Fibroblast of the aortic adventitia (primary cell): ENCODE results near the gene PSMG1. TPM values are rescaled to one million over a fixed set of nuclear protein-coding genes. Genes with fewer than 3 reads are reported as not detected.

Experiments
- DNase-seq: peaks from one replicate; pipeline ENCODE4 v3.0.0-alpha.2; 2010; ENCODE audit warnings: low read depth
- H3K4me3 ChIP-seq: 2 replicates; pipeline ENCODE4 v1.5.1; 2011; ENCODE audit warnings: low read depth, mild to moderate bottlenecking, control low read depth, low read length, moderate library complexity
- total RNA-seq: library from RNA; depleted of rRNA; stranded (reverse); fragments of >200 nt; gene quantifications from 2 replicates; pipeline ENCODE4 v1.2.3, GENCODE V29; 2012; ENCODE audit warnings: low replicate concordance
- TF ChIP-seq, protein P1 (sequence below): IDR thresholded peaks from 2 replicates; pipeline ENCODE4 v1.5.1; 2011; ENCODE audit warnings: mild to moderate bottlenecking, low read length, control low read depth, inconsistent platforms; ENCODE audit not compliant: insufficient read depth

The PSMG1 gene
- total RNA-seq, 1 donor = 91.1 TPM

DNA sequence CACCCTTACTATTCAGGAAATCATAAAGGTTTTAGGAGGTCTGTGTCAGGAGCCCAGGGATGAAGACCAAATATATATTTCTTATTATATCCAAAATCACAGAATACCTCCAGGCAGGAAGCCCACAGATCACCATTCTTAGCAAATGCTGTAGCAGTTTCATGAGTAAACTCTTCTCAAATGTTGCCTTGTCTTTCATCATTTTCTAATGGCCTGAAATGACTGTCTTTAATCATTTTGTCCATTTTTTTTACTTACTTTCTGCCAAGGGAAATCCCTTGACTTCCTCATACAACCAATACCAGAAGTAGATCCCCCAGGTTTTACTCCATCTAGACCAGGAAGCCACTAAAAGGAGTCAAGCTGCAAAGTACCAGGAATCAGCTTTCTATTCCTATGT is 32.4 kb downstream of the PSMG1 start:
- H3K4me3 ChIP-seq = no peak overlapping the region
- no peak for DNase-seq
- TF ChIP-seq, protein P1, sequence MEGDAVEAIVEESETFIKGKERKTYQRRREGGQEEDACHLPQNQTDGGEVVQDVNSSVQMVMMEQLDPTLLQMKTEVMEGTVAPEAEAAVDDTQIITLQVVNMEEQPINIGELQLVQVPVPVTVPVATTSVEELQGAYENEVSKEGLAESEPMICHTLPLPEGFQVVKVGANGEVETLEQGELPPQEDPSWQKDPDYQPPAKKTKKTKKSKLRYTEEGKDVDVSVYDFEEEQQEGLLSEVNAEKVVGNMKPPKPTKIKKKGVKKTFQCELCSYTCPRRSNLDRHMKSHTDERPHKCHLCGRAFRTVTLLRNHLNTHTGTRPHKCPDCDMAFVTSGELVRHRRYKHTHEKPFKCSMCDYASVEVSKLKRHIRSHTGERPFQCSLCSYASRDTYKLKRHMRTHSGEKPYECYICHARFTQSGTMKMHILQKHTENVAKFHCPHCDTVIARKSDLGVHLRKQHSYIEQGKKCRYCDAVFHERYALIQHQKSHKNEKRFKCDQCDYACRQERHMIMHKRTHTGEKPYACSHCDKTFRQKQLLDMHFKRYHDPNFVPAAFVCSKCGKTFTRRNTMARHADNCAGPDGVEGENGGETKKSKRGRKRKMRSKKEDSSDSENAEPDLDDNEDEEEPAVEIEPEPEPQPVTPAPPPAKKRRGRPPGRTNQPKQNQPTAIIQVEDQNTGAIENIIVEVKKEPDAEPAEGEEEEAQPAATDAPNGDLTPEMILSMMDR = no peak

DNA sequence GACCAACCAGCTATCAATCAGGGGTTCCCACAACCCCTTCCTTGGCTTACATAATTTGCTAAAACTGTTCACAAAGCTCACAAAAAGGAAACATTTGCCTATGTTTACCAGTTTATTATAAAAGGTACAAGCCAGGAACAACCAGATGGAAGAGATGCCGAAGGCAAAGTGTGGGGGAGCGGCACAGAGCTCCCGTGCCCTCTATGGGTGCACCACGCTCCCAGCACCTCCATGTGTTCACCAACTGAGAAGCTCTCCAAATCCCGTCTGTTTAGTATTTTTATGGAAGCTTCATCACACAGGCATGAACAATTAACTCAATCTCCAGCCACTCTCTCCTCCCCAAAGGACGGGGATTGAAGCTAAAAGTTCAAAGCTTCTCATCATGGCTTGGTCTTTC is 32.9 kb downstream of the PSMG1 start:
- H3K4me3 ChIP-seq = no peak overlapping the region
- TF ChIP-seq, protein P1 = no peak
- no peak for DNase-seq

- no peak overlapping the region for H3K4me3 ChIP-seq
- TF ChIP-seq, protein P1 = no peak
- DNase-seq = no peak
These were observed 33.4 kb downstream of the PSMG1 start for GRCh38 chr21:39149882-39150281.

DNA sequence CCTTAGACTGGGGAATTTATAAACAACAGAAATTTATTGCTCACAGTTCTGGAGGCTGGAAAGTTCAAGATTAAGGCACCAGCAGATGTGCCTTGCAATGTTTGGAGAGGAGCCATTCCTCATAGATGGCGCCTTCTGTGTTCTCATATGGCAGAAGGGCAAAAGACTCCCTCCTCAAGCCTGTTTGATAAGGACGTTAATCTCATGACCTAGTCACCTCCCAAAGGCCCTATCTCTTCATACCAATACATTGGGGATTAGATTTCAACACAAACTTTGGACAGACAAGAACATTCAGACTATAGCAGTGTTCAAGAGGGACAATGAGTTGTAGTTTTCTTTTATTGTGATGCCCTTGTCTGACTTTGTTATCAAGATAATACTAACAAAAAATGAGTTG is 34.3 kb downstream of the PSMG1 start:
- TF ChIP-seq, protein P1 = no peak
- no peak for DNase-seq
- no peak overlapping the region for H3K4me3 ChIP-seq

DNA sequence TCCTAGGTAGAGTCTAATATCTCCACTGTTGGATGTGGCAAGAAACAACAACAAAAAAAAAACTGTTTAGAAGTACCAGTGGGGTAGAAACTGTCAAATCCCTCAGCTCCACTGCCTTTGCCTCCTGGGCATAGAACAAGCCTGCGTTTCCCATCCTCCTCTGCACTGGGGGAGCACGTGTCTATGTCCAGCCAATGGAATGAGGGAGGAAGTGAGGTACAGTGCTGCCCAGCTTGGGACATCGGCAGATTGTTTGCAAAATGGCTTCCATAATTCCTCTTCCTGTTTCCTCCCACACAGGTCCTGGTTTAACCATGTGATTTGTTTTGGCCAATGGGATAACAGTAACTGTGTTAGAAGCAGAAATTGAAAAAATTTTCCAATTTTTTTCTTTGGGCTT is 39.1 kb downstream of the PSMG1 start:
- DNase-seq = no peak
- TF ChIP-seq, protein P1 = no peak
- H3K4me3 ChIP-seq = no peak overlapping the region

DNA sequence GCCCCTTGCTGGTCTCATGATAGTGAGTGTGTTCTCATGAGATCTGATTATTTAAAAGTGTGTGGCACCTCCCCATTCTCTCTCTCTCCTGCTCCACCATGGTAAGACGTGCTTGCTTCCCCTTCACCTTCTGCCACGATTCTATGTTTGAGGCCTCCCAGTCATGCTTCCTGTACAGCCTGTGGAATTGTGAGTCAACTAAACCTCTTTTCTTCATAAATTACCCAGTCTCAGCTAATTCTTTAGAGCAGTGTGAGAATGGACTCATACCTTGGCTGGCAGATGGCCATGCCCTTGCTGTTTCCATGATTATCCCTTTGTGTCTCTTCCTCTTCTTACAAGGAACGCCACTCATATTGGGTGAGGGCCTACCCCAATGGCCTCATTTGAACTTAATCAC is 40.3 kb downstream of the PSMG1 start:
- no peak overlapping the region for H3K4me3 ChIP-seq
- TF ChIP-seq, protein P1 = no peak
- no peak for DNase-seq

GRCh38 chr21:39141502-39141901 is 41.7 kb downstream of the PSMG1 start:
- H3K4me3 ChIP-seq = no peak overlapping the region
- TF ChIP-seq, protein P1 = no peak
- peak; percentile 25 for DNase-seq
